ENCODE results near the gene TPP1. TPM values are rescaled to one million over a fixed set of nuclear protein-coding genes. Genes with fewer than 3 reads are reported as not detected.

TPP1 gene
- total and polyA plus RNA-seq, 2 of the 13 experiments (the other 11 are each of a cell fraction or from before 2014, with no cell fraction given) = 13.9 to 74.6 TPM

DNA sequence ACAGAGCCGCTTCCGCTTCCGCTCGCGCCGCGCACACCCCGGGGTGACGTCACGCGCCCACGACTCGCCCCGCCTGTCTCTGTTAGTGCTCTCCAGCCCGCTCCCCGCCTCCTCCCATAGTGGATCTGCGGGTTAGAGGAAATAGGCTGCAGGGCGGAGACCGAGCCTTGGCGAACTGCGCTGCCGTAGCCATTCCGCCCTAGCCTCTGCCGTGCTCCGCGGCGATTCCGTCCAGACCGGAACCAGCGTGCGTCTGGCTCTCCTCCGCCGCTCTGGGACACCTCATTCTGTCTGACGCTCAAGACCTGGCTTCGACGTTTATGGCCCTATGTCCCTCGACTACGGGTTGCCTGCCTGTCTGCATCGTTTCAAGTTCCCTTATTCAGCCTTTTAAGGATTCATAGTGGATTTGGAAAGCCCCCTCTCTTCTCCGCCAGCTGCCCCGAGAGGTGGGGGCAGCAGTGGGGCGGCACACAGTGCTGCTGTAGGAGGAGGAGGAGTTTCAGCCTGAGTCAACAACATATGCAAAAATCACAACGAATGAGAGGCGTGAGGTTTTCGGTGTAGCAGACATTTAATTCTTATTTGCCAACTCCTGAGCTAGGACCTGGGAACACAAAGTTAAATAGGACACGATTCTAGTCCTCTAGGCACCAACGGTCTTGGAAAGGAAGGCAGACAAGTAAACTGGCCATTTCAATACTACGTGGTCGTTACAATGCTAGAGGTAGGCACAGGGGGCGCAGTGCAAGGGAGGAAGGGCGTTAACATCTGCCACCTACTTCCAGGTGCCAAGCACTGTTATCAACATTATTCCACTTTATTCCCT is 6.8 kb downstream of the TPP1 start, which contains the start of gene TAF10 (continued):
- TF ChIP-seq BORCS8-MEF2B (CRISPR knock-in tag; IDR thresholded peaks at IDR 0.05) = no peak; the same call in 1 of the 2 replicates
- peak; percentile 48; the same call in 1 of the 2 replicates for TF ChIP-seq CENPT (CRISPR knock-in tag; IDR thresholded peaks at IDR 0.05; ENCODE audit: low read depth)
- 0 out of 2 replicates have a peak, but pooled peaks have one; percentile 38 for TF ChIP-seq ZNF564 (CRISPR knock-in tag; IDR thresholded peaks at IDR 0.05)
- TF ChIP-seq TEAD2 (CRISPR knock-in tag; IDR thresholded peaks at IDR 0.05) = no peak
- no peak for TF ChIP-seq HDAC2 (CRISPR knock-in tag; IDR thresholded peaks at IDR 0.05)
- no peak for TF ChIP-seq ZNF775 (CRISPR knock-in tag; IDR thresholded peaks at IDR 0.05; ENCODE audit: borderline replicate concordance)
- peak; percentile 57 for TF ChIP-seq FOXO1 (CRISPR knock-in tag; IDR thresholded peaks at IDR 0.05)
- TF ChIP-seq, protein P1, sequence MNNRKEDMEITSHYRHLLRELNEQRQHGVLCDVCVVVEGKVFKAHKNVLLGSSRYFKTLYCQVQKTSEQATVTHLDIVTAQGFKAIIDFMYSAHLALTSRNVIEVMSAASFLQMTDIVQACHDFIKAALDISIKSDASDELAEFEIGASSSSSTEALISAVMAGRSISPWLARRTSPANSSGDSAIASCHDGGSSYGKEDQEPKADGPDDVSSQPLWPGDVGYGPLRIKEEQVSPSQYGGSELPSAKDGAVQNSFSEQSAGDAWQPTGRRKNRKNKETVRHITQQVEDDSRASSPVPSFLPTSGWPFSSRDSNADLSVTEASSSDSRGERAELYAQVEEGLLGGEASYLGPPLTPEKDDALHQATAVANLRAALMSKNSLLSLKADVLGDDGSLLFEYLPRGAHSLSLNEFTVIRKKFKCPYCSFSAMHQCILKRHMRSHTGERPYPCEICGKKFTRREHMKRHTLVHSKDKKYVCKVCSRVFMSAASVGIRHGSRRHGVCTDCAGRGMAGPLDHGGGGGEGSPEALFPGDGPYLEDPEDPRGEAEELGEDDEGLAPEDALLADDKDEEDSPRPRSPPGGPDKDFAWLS (CRISPR knock-in tag; IDR thresholded peaks at IDR 0.05; ENCODE audit: borderline replicate concordance) = no peak; the same call in 1 of the 2 replicates
- no peak for TF ChIP-seq NR3C1 (CRISPR knock-in tag; IDR thresholded peaks at IDR 0.05)
- TF ChIP-seq ETS1 (CRISPR knock-in tag; IDR thresholded peaks at IDR 0.05) = no peak
- TF ChIP-seq, protein P2, sequence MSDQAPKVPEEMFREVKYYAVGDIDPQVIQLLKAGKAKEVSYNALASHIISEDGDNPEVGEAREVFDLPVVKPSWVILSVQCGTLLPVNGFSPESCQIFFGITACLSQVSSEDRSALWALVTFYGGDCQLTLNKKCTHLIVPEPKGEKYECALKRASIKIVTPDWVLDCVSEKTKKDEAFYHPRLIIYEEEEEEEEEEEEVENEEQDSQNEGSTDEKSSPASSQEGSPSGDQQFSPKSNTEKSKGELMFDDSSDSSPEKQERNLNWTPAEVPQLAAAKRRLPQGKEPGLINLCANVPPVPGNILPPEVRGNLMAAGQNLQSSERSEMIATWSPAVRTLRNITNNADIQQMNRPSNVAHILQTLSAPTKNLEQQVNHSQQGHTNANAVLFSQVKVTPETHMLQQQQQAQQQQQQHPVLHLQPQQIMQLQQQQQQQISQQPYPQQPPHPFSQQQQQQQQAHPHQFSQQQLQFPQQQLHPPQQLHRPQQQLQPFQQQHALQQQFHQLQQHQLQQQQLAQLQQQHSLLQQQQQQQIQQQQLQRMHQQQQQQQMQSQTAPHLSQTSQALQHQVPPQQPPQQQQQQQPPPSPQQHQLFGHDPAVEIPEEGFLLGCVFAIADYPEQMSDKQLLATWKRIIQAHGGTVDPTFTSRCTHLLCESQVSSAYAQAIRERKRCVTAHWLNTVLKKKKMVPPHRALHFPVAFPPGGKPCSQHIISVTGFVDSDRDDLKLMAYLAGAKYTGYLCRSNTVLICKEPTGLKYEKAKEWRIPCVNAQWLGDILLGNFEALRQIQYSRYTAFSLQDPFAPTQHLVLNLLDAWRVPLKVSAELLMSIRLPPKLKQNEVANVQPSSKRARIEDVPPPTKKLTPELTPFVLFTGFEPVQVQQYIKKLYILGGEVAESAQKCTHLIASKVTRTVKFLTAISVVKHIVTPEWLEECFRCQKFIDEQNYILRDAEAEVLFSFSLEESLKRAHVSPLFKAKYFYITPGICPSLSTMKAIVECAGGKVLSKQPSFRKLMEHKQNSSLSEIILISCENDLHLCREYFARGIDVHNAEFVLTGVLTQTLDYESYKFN (CRISPR knock-in tag; conservative IDR thresholded peaks at IDR 0.05) = peak; percentile 58
- peak; percentile 54; the same call in 1 of the 2 replicates for TF ChIP-seq TFDP1 (CRISPR knock-in tag; IDR thresholded peaks at IDR 0.05; ENCODE audit: borderline replicate concordance)
- TF ChIP-seq, protein P3, sequence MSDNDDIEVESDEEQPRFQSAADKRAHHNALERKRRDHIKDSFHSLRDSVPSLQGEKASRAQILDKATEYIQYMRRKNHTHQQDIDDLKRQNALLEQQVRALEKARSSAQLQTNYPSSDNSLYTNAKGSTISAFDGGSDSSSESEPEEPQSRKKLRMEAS (IDR thresholded peaks at IDR 0.05) = peak; percentile 56; the same call in 1 of the 2 replicates
- no peak for TF ChIP-seq ZZZ3 (CRISPR knock-in tag; IDR thresholded peaks at IDR 0.05; ENCODE audit: borderline replicate concordance)
- TF ChIP-seq, protein P4, sequence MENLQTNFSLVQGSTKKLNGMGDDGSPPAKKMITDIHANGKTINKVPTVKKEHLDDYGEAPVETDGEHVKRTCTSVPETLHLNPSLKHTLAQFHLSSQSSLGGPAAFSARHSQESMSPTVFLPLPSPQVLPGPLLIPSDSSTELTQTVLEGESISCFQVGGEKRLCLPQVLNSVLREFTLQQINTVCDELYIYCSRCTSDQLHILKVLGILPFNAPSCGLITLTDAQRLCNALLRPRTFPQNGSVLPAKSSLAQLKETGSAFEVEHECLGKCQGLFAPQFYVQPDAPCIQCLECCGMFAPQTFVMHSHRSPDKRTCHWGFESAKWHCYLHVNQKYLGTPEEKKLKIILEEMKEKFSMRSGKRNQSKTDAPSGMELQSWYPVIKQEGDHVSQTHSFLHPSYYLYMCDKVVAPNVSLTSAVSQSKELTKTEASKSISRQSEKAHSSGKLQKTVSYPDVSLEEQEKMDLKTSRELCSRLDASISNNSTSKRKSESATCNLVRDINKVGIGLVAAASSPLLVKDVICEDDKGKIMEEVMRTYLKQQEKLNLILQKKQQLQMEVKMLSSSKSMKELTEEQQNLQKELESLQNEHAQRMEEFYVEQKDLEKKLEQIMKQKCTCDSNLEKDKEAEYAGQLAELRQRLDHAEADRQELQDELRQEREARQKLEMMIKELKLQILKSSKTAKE (CRISPR knock-in tag; IDR thresholded peaks at IDR 0.05; ENCODE audit: borderline replicate concordance) = peak; percentile 31; the same call in 1 of the 2 replicates
- TF ChIP-seq SSRP1 (CRISPR knock-in tag; IDR thresholded peaks at IDR 0.05) = 0 out of 2 replicates have a peak, but pooled peaks have one; percentile 32
- peak; percentile 92 for TF ChIP-seq RBFOX2 (IDR thresholded peaks at IDR 0.05; ENCODE audit: low read depth, low read length)
- peak; percentile 76; the same call in 1 of the 2 replicates for TF ChIP-seq FOXC1 (CRISPR knock-in tag; IDR thresholded peaks at IDR 0.05; ENCODE audit: borderline replicate concordance)

Measured in HepG2 (cell line).